Sigmoid colon (tissue), 7 donors: ENCODE measurements around the gene TM9SF3. TPM values are rescaled to one million over a fixed set of nuclear protein-coding genes. Genes with fewer than 3 reads are reported as not detected.

ENCODE experiments used
- DNase-seq: peaks from one replicate; pipeline ENCODE4 v3.0.0-alpha.2; 2019
- H3K27ac ChIP-seq, 4 donors: fragments of 200-600 bp; sonication (generic); one replicate each; pipeline ENCODE4 v1.5.1; 2016 to 2019; ENCODE audit warnings: mild to moderate bottlenecking in 1 of 4
- H3K27me3 ChIP-seq, 3 donors: fragments of 200-600 bp; sonication (generic); one replicate each; pipeline ENCODE4 v1.5.1; 2019; ENCODE audit warnings: mild to moderate bottlenecking in 1 of 3
- H3K36me3 ChIP-seq, 4 donors: fragments of 200-600 bp; sonication (generic); one replicate each; pipeline ENCODE4 v1.5.1; 2016 to 2019
- H3K4me1 ChIP-seq, 4 donors: fragments of 200-600 bp; sonication (generic); one replicate each; pipeline ENCODE4 v1.5.1; 2017 to 2019
- H3K4me3 ChIP-seq, 4 donors: fragments of 200-600 bp; sonication (generic); one replicate each; pipeline ENCODE4 v1.5.1; 2017 to 2019; ENCODE audit warnings: mild to moderate bottlenecking in 2 of 4, moderate library complexity in 1 of 4
- H3K9me3 ChIP-seq, 4 donors: fragments of 200-600 bp in 3 of 4; sonication (generic) in 3 of 4; one replicate each; pipeline versions ENCODE4 v1.5.1 to v1.6.1; 2013 to 2019
- EP300 ChIP-seq, 4 donors: sonication (generic); formaldehyde crosslinking; IDR thresholded peaks; one replicate each; pipeline ENCODE4 v1.6.1; 2017; ENCODE audit warnings: antibody characterized with exemption in 4 of 4
- POLR2A ChIP-seq, 2 donors: fragments of 450-650 bp; IDR thresholded peaks; one replicate each; pipeline ENCODE4 v1.6.1; 2016; ENCODE audit warnings: antibody characterized with exemption in 2 of 2, mild to moderate bottlenecking in 2 of 2, moderate library complexity in 2 of 2
- POLR2AphosphoS5 ChIP-seq, 4 donors: sonication (generic); formaldehyde crosslinking; IDR thresholded peaks; one replicate each; pipeline ENCODE4 v1.6.1; 2017; ENCODE audit warnings: antibody characterized with exemption in 4 of 4
- WGBS, 2 donors: extraction: QIAGEN DNeasy Blood & Tissue Kit; methylation state at CpG; one replicate each; pipeline ENCODE4 v1.1.7; 2013; 5-methylcytosine and 5-hydroxymethylcytosine counted together
- intact Hi-C: fragments of 100-400 bp; cut with DNase I; formaldehyde crosslinking; loops from one replicate; pipeline ENCODE4 v1.15.1; 2023
- polyA plus RNA-seq, 3 donors: library from polyadenylated mRNA; stranded (reverse); fragments of 200-250 nt; gene quantifications; one replicate each; pipeline ENCODE4 v1.2.3, GENCODE V29; 2013
- total RNA-seq, 4 donors: library from RNA; depleted of rRNA; stranded (reverse); fragments of >200 nt; gene quantifications; one replicate each; pipeline ENCODE4 v1.1.0, GENCODE V29; 2016
- TF ChIP-seq, protein P1 (sequence below), 4 experiments: fragments of 450-650 bp in 3 of 4; fragments of 200-600 bp in 1 of 4; IDR thresholded peaks; one replicate each; pipeline ENCODE4 v1.5.1; 2016 to 2019; ENCODE audit warnings: antibody characterized with exemption in 4 of 4, mild to moderate bottlenecking in 3 of 4, moderate library complexity in 2 of 4
- donor health status: healthy with polysubstance abuse.
- donor health status: Bipolar disorder and iron deficiency.
- donor health status: healthy.

Gene TM9SF3
- total and polyA plus RNA-seq, 7 donors, result 18.5 to 115 (median 104) TPM

DNA sequence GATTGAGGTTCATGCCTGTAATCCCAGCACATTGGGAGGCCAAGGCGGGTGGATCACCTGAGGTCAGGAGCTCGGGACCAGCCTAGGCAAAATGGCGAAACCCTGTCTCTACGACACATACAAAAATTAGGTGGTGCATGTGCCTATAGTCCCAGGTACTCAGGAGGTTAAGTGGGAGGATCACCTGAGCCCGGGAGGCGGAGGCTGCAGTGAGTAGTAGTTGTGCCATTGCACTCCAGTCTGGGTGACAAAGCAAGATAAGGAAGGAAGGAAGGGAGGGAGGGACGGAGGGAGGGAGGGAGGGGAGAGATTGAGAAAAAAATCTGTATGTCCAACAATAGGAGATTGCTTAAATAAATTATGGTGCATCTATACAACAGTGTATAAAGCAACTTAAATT, 86.3 kb downstream of the TM9SF3 start:
- H3K9me3 ChIP-seq, result no peaks in the 10 kb centered on the region
- no peak for TF ChIP-seq EP300 (IDR thresholded peaks at IDR 0.05)
- no peak for TF ChIP-seq POLR2A (IDR thresholded peaks at IDR 0.05)
- TF ChIP-seq, protein P1, sequence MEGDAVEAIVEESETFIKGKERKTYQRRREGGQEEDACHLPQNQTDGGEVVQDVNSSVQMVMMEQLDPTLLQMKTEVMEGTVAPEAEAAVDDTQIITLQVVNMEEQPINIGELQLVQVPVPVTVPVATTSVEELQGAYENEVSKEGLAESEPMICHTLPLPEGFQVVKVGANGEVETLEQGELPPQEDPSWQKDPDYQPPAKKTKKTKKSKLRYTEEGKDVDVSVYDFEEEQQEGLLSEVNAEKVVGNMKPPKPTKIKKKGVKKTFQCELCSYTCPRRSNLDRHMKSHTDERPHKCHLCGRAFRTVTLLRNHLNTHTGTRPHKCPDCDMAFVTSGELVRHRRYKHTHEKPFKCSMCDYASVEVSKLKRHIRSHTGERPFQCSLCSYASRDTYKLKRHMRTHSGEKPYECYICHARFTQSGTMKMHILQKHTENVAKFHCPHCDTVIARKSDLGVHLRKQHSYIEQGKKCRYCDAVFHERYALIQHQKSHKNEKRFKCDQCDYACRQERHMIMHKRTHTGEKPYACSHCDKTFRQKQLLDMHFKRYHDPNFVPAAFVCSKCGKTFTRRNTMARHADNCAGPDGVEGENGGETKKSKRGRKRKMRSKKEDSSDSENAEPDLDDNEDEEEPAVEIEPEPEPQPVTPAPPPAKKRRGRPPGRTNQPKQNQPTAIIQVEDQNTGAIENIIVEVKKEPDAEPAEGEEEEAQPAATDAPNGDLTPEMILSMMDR (IDR thresholded peaks at IDR 0.05), result no peak
- TF ChIP-seq POLR2AphosphoS5 (IDR thresholded peaks at IDR 0.05), result no peak
- no peak overlapping the region for H3K27ac ChIP-seq
- intact Hi-C loops, result no loop called here
- no peak for DNase-seq
- H3K27me3 ChIP-seq, result no peaks in the 10 kb centered on the region
- 69 to 71% methylated on average over 7 of the region's 7 CpGs for WGBS, 2 donors
- H3K36me3 ChIP-seq, result no peaks in the 10 kb centered on the region
- H3K4me3 ChIP-seq, result no peak overlapping the region
- peaks cover 0 to 4% (median 0%) of the 10 kb centered on the region in 4 donors for H3K4me1 ChIP-seq

DNA sequence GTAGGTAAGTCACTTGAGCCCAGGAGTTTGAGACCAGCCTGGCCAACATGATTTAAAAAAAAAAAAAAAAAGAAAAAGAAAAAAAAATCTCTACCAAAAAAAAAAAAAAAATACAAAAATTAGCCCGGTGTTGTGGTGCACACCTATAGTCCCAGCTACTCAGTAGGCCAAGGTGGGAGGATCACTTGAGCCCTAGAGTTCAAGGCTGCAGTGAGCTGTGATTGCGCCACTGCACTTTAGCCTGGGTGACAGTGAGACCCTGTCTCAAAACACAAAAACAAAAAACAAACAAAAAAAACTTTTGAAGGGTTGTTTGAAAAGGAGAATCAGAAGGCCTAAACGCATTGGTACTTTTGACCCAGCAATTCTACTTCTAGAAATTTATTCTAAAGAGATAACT, 86.8 kb downstream of the TM9SF3 start:
- no peaks in the 10 kb centered on the region for H3K4me1 ChIP-seq
- intact Hi-C loops, result no loop called here
- DNase-seq, result no peak
- no peaks in the 10 kb centered on the region for H3K27me3 ChIP-seq
- no peaks in the 10 kb centered on the region for H3K36me3 ChIP-seq
- no peak overlapping the region for H3K4me3 ChIP-seq
- 95 to 99% methylated on average over 3 of the region's 3 CpGs for WGBS, 2 donors
- TF ChIP-seq, protein P1 (IDR thresholded peaks at IDR 0.05), result no peak
- TF ChIP-seq POLR2A (IDR thresholded peaks at IDR 0.05), result no peak
- TF ChIP-seq POLR2AphosphoS5 (IDR thresholded peaks at IDR 0.05), result no peak
- TF ChIP-seq EP300 (IDR thresholded peaks at IDR 0.05), result no peak
- no peaks in the 10 kb centered on the region for H3K9me3 ChIP-seq
- H3K27ac ChIP-seq, result no peak overlapping the region

DNA sequence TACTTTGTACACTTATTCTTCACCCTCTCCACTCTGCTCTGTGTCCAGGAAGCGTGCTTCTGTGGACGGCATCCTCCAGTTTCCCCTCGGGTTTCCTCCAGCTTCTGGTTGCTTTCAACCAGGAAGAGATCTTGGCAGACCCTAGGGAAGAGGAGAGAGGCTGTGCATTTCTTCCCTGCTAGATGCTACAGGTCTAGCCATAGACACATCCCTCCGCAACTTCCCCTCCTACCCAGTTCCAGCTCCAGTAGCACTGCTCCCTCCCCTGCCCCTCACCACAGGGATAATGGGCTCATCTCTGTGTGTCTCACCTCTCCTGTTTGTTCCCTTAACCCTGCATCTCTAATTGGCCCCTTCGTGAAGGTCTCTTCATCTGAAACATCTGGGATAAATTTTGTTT, 89.4 kb downstream of the TM9SF3 start:
- no peak for DNase-seq

DNA sequence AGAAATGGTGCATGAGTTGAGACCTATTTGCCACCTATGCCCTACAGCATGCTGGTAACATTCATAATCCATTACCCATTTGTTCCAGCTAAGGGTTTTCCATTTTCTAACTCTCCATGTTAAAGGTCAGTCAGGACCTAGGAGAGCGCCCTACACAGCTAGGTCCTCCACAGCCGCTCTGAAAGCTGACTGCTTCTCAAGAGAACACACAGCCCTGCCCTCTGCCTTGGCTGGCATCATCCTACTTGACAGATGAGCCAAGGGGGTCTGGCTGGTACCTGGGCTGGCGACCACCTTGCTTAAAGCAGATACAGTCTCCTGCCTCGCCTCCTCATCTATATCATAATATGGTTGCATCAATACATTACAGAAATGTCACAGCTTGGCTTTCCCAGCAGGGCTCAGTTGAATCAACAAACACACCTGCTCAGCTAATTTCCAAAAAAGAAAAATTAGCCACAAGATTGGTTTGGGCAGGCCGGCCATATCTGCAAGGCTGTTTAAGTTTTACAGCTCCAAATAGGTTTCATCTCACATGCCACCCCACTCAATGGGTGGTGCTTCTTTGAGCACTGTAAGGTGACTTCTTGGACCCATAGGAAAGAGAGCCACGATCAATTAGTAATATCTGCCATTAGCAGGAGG, 90.4 kb downstream of the TM9SF3 start:
- Histone ChIP-seq H3K27me3 (no peaks in the 10 kb centered on the region), H3K9me3 (no peaks in the 10 kb centered on the region), H3K4me3 (no peak overlapping the region), H3K36me3 (no peaks in the 10 kb centered on the region), H3K4me1 (no peaks in the 10 kb centered on the region), H3K27ac (no peak overlapping the region)
- TF ChIP-seq POLR2AphosphoS5 (IDR thresholded peaks at IDR 0.05) (no peak), POLR2A (IDR thresholded peaks at IDR 0.05) (no peak), EP300 (IDR thresholded peaks at IDR 0.05) (no peak)
- TF ChIP-seq, protein P1 (IDR thresholded peaks at IDR 0.05), result no peak
- intact Hi-C loops, result no loop called here
- DNase-seq, result no peak
- 46 to 68% methylated on average over 6 of the region's 6 CpGs for WGBS, 2 donors

More for the DNA sequence above, 89.4 kb downstream of the TM9SF3 start:
- H3K27me3 ChIP-seq, result no peaks in the 10 kb centered on the region
- 64 to 79% methylated on average over 5 of the region's 5 CpGs for WGBS, 2 donors
- H3K9me3 ChIP-seq, result no peaks in the 10 kb centered on the region
- TF ChIP-seq EP300 (IDR thresholded peaks at IDR 0.05) (no peak), POLR2A (IDR thresholded peaks at IDR 0.05) (no peak), POLR2AphosphoS5 (IDR thresholded peaks at IDR 0.05) (no peak)
- TF ChIP-seq, protein P1 (IDR thresholded peaks at IDR 0.05), result no peak
- no peaks in the 10 kb centered on the region for H3K4me1 ChIP-seq
- intact Hi-C loops, result no loop called here
- no peak overlapping the region for H3K27ac ChIP-seq
- no peak overlapping the region for H3K4me3 ChIP-seq
- H3K36me3 ChIP-seq, result no peaks in the 10 kb centered on the region

DNA sequence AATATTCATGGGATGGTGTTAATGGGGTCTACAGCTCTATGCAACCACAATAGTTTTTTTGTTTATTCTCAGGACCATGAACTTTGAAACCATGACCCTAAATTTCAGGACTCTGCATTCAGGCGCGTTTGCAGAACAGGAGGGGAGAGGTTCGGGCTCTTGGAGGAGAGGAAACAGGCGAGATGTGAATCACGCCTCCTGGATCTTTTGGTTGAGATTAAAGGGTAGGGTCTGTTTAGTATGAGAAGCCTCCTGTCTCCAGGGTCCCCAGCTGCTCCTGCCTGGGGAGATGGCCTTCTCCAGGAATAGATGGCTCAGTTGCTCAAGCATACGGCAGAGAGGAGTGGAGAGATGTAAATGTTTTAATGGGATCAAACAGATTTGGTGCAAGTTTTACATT, 91.3 kb downstream of the TM9SF3 start:
- Histone ChIP-seq H3K36me3 (no peaks in the 10 kb centered on the region), H3K4me1 (no peaks in the 10 kb centered on the region), H3K9me3 (no peaks in the 10 kb centered on the region), H3K27ac (no peak overlapping the region), H3K27me3 (no peaks in the 10 kb centered on the region), H3K4me3 (no peak overlapping the region)
- 92 to 93% methylated on average over 6 of the region's 6 CpGs for WGBS, 2 donors
- intact Hi-C loops, result no loop called here
- TF ChIP-seq EP300 (IDR thresholded peaks at IDR 0.05) (no peak), POLR2A (IDR thresholded peaks at IDR 0.05) (no peak), POLR2AphosphoS5 (IDR thresholded peaks at IDR 0.05) (no peak)
- TF ChIP-seq, protein P1 (IDR thresholded peaks at IDR 0.05), result no peak
- DNase-seq, result no peak
